Endothelial cell (in vitro differentiated cells): ENCODE data around the gene ACIN1. TPM values are rescaled to one million over a fixed set of nuclear protein-coding genes. Genes with fewer than 3 reads are reported as not detected.

Experiments
- DNase-seq: peaks from one replicate; pipeline ENCODE4 v3.0.0; 2021; ENCODE audit warnings: low spot score
- H3K27ac Mint-ChIP-seq: one replicate; pipeline ENCODE4 v1.8.0; 2021; ENCODE audit warnings: mixed read lengths, inconsistent platforms; ENCODE audit not compliant: unreplicated experiment
- H3K27me3 Mint-ChIP-seq: one replicate; pipeline ENCODE4 v1.8.0; 2021; ENCODE audit warnings: mild to moderate bottlenecking, moderate library complexity, mixed read lengths, inconsistent platforms; ENCODE audit not compliant: unreplicated experiment
- H3K36me3 Mint-ChIP-seq: one replicate; pipeline ENCODE4 v1.8.0; 2021; ENCODE audit warnings: mild to moderate bottlenecking, low read depth, mixed read lengths, inconsistent platforms; ENCODE audit not compliant: unreplicated experiment
- H3K4me1 Mint-ChIP-seq: one replicate; pipeline ENCODE4 v1.8.0; 2021; ENCODE audit warnings: mild to moderate bottlenecking, mixed read lengths, inconsistent platforms; ENCODE audit not compliant: unreplicated experiment
- H3K4me3 Mint-ChIP-seq: one replicate; pipeline ENCODE4 v1.8.0; 2021; ENCODE audit warnings: mild to moderate bottlenecking, mixed read lengths, inconsistent platforms; ENCODE audit not compliant: unreplicated experiment
- H3K9me3 Mint-ChIP-seq: one replicate; pipeline ENCODE4 v1.8.0; 2021; ENCODE audit warnings: mixed read lengths, inconsistent platforms; ENCODE audit not compliant: unreplicated experiment
- CTCF ChIP-seq: fragments of 200-600 bp; sonication (generic); IDR thresholded peaks from one replicate; pipeline ENCODE4 v1.5.0; 2021; ENCODE audit warnings: antibody characterized with exemption; ENCODE audit not compliant: unreplicated experiment
- total RNA-seq: library from RNA; stranded (reverse); fragmentation: NEBNext Ultra II Directional; extraction: Animal tissue kit (Norgen Biotek cat#: 25700); gene quantifications from one replicate; pipeline ENCODE4 v1.2.1, GENCODE V29; 2021; ENCODE audit not compliant: unreplicated experiment

The ACIN1 gene
- total RNA-seq, 1 donor from 2014 or later, result 226 TPM

- peaks cover 2% of the 10 kb centered on the region for H3K27me3 Mint-ChIP-seq
- H3K4me3 Mint-ChIP-seq, result no peak overlapping the region
- DNase-seq, result peak; percentile 43
- H3K9me3 Mint-ChIP-seq, result no peaks in the 10 kb centered on the region
- peaks cover 5% of the 10 kb centered on the region for H3K4me1 Mint-ChIP-seq
- H3K27ac Mint-ChIP-seq, result no peak overlapping the region
- peaks cover 33% of the 10 kb centered on the region for H3K36me3 Mint-ChIP-seq
- TF ChIP-seq CTCF, result peak; percentile 68
These were observed 18.0 kb downstream of the ACIN1 start for GRCh38 chr14:23076785-23077408.

- Mint-ChIP-seq H3K27me3 (peaks cover 8% of the 10 kb centered on the region), H3K27ac (no peak overlapping the region), H3K36me3 (peaks cover 32% of the 10 kb centered on the region), H3K4me1 (peaks cover 23% of the 10 kb centered on the region), H3K4me3 (no peak overlapping the region), H3K9me3 (no peaks in the 10 kb centered on the region)
- TF ChIP-seq CTCF, result no peak
- no peak for DNase-seq
These were observed 20.0 kb downstream of the ACIN1 start for GRCh38 chr14:23074906-23075305.

- H3K27ac Mint-ChIP-seq, result peak overlapping the region; percentile 95
- peaks cover 8% of the 10 kb centered on the region for H3K27me3 Mint-ChIP-seq
- peak overlapping the region; percentile 98 for H3K4me3 Mint-ChIP-seq
- H3K4me1 Mint-ChIP-seq, result peaks cover 27% of the 10 kb centered on the region
- H3K9me3 Mint-ChIP-seq, result no peaks in the 10 kb centered on the region
- no peak for TF ChIP-seq CTCF
- DNase-seq, result no peak
- H3K36me3 Mint-ChIP-seq, result peaks cover 38% of the 10 kb centered on the region
These were observed 22.9 kb downstream of the ACIN1 start for GRCh38 chr14:23071921-23072539.

- Mint-ChIP-seq H3K36me3 (peaks cover 39% of the 10 kb centered on the region), H3K27me3 (peaks cover 8% of the 10 kb centered on the region), H3K27ac (peak overlapping the region; percentile 95), H3K4me1 (peaks cover 27% of the 10 kb centered on the region), H3K9me3 (no peaks in the 10 kb centered on the region), H3K4me3 (peak overlapping the region; percentile 98)
- DNase-seq, result peak; percentile 81
- TF ChIP-seq CTCF, result no peak
These were observed 23.6 kb downstream of the ACIN1 start for GRCh38 chr14:23071244-23071920.
